GM18520 (cell line): Measurements from ENCODE around the gene OTUD4.

Experiments used
- ATAC-seq: cut with Tn5 transposase; IDR thresholded peaks from one replicate; pipeline ENCODE4 v1.9.1; 2021; ENCODE audit not compliant: unreplicated experiment

The OTUD4 gene

DNA sequence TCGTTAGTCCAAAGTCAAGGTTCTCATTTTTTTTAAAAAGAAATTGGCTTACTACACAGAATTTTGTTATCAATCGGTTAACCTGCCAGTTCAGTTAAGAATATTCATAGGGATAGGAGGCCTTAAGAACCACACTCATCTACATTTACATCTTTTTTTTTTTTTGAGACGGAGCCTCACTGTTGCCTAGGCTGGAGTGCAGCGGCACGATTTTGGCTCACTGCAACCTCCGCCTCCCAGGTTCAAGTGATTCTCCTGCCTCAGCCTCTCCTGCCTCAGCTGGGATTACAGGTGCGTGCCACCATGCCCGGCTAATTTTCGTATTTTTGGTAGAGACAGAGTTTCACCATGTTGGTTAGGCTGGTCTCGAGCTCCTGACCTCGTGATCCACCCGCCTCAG is 48.5 kb downstream of the OTUD4 start:
- no peak for ATAC-seq

GRCh38 chr4:145130788-145131399 is 49.5 kb downstream of the OTUD4 start:
- ATAC-seq: no peak

DNA sequence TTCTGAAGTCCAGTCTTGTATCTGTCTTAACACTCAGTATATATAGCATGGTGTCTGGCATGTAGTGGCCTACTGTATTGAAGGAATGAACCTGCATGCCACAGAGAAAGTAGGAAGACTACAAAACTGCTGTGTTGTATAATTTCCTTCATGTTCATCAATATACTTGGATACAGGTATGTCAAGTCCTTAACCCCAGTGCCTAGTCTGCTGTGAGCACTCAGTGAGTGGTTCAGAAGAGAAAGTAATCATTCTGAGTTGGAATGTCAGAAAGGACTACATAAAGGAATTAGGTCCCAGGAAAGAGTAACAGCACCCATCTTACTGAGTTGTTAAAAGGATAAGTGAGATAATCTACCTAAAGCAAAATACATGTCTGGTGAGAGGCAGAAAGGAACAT is 50.3 kb downstream of the OTUD4 start:
- no peak for ATAC-seq

DNA sequence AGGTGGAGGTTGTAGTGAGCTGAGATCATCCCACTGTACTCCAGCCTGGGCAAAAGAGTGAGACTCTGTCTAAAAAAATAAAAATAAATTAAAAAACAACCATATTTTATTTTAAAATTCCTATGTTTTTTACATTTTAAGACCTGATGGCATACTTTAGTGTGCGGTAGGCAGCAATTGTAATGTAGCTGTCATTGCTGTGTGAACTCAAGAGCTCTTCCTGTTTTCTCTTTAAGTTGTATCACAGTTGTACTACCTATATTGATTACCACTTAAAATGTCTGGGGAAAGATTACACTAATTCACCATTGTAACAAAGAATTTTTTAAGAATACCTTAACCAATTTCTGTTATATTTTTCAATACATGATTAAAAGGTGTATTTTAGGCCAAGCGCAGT is 55.0 kb downstream of the OTUD4 start:
- no peak for ATAC-seq

- ATAC-seq: no peak
Observed at GRCh38 chr4:145108128-145108527, 72.3 kb downstream of the OTUD4 start.

GRCh38 chr4:145107126-145107525 is 73.3 kb downstream of the OTUD4 start:
- no peak for ATAC-seq

- no peak for ATAC-seq
Observed at GRCh38 chr4:145103496-145103895, 76.9 kb downstream of the OTUD4 start.

DNA sequence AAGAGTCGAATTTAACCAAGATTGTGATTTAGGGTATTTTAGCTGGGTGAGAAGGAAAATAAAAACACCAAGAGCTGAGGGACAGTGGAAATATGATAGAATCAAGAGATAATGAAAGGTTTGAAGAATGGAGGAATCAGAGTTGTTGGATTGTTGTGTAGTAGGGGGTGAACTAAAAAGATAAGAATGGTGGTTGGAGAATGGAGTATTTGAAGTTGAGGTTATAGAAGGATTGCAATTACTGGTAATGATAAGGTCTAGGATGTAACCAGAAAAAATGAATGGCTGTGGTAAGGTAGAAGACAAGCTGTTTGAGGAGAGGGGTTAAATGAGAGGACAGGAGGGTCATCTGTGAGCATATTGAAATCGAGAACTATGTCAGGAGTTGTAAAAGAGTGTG is 77.8 kb downstream of the OTUD4 start:
- no peak for ATAC-seq

DNA sequence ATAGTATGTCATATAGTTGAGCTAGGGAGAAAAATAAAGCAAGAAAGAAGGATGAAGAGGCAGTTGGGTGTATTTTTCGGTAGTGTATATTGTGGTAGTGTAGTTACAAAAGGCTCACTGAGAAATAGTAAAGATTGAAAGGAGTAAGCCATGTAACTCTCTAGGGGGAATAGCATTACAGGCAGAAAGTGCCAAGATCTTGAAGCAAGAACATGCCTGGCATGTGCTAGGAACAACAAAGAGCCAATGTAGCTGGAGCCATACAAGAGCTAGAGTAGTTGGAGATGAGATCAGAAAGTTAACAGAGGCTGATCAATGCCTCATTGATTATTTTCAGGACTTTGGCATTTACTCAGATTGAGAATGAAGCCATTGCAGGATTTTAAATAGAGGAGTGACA is 79.3 kb downstream of the OTUD4 start:
- no peak for ATAC-seq

- ATAC-seq: no peak
Observed at GRCh38 chr4:145099653-145100052, 80.7 kb downstream of the OTUD4 start.

DNA sequence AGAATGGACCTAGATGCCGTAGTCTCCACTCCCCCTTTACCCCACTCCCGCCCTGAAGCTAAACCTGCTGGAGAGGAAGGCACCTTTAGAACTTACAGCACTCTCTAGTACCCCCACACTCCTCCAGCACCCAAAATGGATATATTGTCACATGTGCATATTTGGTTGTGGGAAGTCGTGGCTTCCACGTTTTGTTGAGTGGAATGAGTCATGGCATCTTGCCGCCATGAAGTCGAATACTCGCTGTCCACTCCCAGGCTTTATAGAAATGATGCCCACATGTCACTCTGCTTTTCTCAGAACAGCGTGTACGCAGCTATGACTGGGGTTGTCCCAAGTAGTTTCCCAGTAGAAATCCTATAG is 81.7 kb downstream of the OTUD4 start:
- peak; percentile 15 for ATAC-seq

DNA sequence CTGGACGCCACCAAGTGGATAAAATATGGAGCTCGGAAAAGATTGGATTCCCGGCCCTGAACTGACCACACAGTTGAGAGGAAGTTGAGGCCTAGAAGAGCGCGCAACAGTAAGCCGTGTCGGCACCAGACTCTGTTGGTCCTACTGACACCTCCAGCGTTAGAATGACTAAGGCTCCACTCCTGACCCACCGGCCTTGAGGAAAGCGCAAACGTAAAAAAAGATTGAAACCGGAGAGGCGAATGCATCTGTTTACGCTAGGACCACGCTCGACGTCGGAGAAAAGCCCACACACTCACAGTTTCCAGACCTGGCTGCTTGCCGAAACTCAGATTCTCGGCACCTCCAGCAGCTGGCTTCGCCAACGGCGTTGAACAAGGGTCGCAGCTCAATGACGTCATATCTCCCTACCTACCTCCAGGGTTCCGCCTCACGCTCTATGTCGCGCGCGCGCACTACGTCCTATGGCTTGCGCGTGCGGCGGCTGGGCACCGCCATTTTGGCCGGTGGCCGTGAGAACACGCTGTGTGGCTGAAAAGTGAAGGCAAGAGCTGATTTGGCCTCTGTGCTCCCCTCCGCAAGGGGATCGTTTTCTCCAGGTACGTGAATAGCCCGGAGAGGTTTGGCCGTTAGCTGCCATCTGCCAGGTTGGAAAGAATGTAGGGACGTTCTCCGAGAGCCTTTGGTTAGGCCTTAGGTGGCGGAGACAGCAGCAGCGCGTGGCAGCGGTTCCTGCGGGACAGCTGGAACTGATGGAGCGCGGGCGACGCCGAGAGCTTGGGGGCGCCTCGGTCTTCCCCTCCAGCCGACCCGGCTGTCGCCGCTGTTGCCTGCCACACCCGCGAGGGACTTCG is 82.3 kb downstream of the OTUD4 start, which contains the start of the genes ABCE1 and ANAPC10:
ABCE1 (plus strand) TSS at position 491 of the 854 bp plus-strand sequence. CDS start 6,102 bp downstream, outside the sequence.
ANAPC10 (minus strand) TSS at position 376 of the 854 bp plus-strand sequence. CDS start 2,097 bp downstream, outside the sequence.
- peak; percentile 80 for ATAC-seq

DNA sequence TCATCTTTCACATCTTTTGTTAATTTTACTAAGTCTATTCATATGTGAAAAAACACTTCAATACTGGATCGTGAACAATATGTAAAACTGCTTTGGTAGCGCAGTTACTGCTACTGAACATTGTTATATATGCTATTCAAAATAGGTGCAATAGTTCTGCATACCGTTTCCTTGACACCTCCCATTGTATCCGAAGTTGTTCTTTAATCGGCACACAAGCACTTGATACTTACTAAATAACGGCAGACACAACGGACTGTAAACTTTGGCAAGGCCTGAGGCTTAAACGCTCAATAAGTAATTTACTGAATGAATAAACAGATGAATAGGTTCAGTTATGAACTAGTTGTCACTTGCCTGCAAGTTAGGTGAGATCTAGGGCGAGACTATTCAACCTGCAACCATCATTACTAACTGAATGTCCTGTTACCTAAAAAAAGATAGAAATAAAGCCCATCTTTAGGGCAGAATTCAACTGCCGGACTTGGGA is 83.0 kb downstream of the OTUD4 start:
- ATAC-seq: peak; percentile 1

DNA sequence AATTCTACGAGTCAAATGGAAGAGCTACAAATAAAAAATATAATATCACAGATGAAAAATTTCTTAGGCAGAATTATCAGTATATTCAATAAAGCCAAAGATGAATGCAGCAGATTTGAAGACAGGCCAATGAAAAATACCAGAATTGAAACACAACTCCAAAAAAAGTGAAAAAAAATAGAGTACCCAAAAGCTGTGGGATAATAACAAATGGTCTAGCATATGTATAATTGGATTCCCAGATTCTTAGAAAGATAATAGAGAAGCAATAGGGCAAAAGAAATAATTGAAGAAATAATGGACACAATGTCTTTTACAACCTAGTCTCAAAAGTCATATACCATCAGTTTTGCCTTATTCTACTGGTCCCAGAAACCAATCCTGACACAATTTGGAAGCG is 86.8 kb downstream of the OTUD4 start:
- ATAC-seq: no peak

DNA sequence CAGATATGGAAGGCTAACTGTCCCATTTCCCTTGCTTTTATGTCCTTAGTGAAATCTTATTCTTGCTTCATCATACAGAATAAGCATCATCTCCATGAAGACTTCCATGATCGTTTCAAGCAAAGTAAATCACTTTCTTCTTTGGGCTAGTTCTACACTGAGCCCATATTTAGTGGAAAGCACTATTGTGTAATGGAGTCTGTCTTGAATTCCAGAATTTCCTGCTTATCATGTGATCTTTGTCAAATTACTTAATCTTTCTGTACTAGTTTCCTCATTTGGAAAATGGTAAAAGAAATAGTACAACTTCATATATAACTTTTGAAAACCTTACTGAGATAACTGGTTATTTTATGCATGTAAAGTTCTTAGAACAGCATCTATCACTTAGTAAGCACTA is 90.0 kb downstream of the OTUD4 start:
- ATAC-seq: no peak

- no peak for ATAC-seq
Observed at GRCh38 chr4:145083891-145084605, 96.3 kb downstream of the OTUD4 start.
